GM18907 (cell line): ENCODE measurements around the gene SORCS2.

Experiments used
- ATAC-seq: cut with Tn5 transposase; IDR thresholded peaks from one replicate; pipeline ENCODE4 v1.9.1; 2021; ENCODE audit warnings: mild to moderate bottlenecking, moderate library complexity; ENCODE audit not compliant: unreplicated experiment

Gene SORCS2

GRCh38 chr4:7262134-7262533, 69.8 kb downstream of the SORCS2 start:
- ATAC-seq: no peak

GRCh38 chr4:7263166-7263565, 70.8 kb downstream of the SORCS2 start:
- no peak for ATAC-seq

DNA sequence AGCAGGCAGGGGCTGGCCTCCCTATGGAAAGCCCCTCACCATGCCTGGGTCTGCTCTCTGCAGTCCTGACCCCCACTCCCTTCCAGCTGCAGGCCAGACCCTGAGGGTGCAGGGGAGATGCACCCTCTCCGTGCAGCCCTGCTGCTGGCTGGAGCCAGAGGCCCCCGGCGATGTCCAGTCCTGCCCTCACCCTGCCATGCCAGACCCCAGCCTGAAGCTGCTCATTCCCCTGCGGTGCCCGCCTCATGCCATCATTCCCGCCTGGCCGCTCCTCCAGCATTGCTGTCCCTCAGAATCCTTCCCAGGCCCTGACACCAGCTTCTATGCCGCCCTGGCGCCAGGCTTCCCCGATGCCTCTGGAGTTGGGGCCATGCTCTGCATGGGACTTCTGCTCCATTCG, 72.4 kb downstream of the SORCS2 start:
- no peak for ATAC-seq

- no peak for ATAC-seq
These were observed 74.4 kb downstream of the SORCS2 start for GRCh38 chr4:7266525-7267292.

- ATAC-seq: no peak
These were observed 75.5 kb downstream of the SORCS2 start for GRCh38 chr4:7267829-7268228.

DNA sequence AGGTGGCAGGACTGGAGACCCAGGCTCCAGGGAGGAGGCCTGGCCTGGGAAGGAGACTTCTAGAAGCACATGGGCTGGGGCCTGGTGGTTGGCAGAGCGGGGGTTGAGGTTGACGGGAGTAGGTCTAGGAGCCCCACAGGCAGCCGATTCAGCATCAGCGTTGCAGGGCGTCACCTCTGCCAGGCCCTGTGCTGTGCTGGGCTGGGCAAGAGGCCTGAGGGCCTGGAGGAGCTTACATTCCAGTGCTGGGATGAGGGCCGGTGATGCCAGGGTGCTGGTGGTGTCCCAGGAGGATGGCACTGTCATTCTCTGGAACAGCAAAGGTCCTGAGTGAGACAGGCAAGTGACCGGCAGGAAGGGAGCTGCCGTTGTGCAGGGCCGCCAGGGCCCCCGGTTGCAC, 76.6 kb downstream of the SORCS2 start:
- no peak for ATAC-seq

- ATAC-seq: no peak
These were observed 77.8 kb downstream of the SORCS2 start for GRCh38 chr4:7270121-7270520.

DNA sequence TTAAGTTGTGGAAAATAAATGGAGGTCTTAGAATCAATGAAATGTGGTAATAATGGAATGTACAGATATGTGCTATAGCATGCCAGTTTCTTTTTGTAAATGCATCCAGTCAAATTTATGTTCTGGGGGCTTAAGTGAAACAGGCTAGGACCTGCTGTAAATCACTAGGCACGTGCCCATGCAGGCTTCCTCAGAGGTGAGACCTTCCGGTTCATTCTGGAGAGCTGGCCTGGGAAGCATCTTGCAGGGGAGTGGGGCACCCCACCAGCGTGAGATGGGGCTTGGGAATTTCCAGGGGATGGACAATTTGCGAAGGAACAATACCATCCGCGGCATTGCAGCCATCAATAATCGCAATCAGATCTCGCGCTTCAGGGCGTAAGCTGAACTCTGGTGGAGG, 80.1 kb downstream of the SORCS2 start:
- no peak for ATAC-seq

DNA sequence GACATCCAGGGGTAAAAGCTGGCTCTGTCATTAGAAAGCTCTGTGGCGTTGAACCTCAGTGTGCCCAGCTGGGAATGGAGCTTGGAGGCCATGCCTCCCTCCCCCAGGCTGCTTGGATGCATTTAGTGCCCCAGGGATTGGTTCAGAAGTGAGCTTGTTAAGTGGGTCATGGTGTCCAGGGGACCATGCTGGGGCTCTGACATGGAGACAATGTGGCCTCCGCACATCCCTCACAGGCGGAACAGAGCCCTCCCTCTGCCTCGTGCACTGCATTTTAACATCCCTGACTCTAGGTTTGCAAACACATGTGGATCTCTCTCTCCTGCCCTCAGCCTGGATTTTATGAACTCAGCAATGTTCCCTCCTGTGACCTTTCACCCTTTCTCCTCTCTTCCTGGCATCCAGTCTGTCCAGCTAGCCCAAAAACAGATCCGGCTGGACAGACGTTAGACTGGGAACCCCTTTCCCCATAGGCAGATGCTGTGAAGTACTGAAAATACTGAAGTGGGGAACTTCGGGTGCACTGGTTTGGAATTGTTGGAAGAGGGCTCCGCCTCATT, 81.5 kb downstream of the SORCS2 start:
- ATAC-seq: no peak

DNA sequence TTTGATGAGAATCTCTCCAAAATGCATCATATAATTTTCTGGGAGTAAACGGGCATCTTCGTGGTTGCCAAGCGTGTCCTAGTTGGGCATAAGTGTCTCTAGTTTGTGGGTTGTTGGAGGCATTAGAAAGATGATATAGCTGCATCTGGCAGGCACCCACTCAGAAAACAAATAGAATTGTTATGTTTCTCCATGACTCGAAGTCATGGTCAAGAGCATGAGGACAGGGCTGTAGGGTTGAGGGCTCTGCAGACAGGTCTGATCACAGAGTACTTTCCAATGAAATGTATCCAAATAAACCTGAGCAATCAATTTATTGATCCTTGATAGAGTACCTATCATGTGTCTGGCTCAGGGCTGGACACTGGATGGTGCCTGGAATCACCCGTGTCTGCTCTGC, 82.7 kb downstream of the SORCS2 start:
- no peak for ATAC-seq

- ATAC-seq: no peak
These were observed 83.3 kb downstream of the SORCS2 start for GRCh38 chr4:7275490-7276154.

GRCh38 chr4:7276515-7276914, 84.2 kb downstream of the SORCS2 start:
- no peak for ATAC-seq

DNA sequence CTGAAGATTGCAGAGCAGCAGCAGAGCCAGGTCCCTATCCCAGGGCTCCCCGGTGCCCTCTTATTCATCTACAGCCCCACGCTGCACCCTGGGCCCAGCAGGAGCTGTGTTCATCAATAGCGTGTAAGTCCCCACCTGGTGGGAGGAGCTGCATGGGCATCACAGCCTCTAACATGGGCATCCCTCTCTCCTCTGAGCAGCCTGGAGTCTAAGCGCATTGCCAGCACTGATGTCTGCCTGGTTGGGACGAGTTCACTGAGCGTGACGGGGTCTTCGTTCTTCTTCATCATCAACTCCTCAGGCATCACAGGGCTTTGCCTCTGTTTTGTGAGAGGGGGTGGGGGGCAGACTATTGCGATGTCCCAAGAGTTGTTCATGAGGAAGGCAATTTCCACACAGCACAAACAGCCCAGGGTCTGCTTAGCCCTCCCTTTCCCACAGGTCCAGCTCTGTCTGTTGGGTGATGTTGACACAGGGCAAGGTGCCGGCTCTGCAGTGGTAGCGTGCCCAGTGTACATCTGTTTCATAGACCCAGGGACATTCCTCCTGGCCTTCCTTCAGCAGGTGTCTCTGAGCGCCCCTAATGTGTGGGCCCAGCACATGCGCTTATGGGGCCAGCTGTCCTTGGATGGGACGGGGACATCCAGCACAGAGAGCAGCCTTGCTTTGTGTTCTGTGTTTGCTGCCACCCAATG, 85.9 kb downstream of the SORCS2 start:
- no peak for ATAC-seq

- no peak for ATAC-seq
These were observed 86.6 kb downstream of the SORCS2 start for GRCh38 chr4:7278981-7279380.

GRCh38 chr4:7279902-7280301, 87.6 kb downstream of the SORCS2 start:
- ATAC-seq: no peak

- ATAC-seq: no peak
These were observed 88.8 kb downstream of the SORCS2 start for GRCh38 chr4:7280926-7281690.

- no peak for ATAC-seq
These were observed 89.6 kb downstream of the SORCS2 start for GRCh38 chr4:7281691-7282665.

- ATAC-seq: no peak
These were observed 90.6 kb downstream of the SORCS2 start for GRCh38 chr4:7282786-7283440.
